ENCODE measurements around the gene PPT2. TPM values are rescaled to one million over a fixed set of nuclear protein-coding genes. Genes with fewer than 3 reads are reported as not detected.

PPT2 gene
- total and polyA plus RNA-seq, 2 of the 13 experiments (the other 11 are each of a cell fraction or from before 2014, with no cell fraction given), result 39.2 to 61.8 TPM

GRCh38 chr6:32118782-32119628, 34.9 kb upstream of the PPT2 start (continued):
- TF ChIP-seq HDAC2 (CRISPR knock-in tag; IDR thresholded peaks at IDR 0.05) (peak; percentile 38; the same call in 1 of the 2 replicates), POLR2G (IDR thresholded peaks at IDR 0.05; ENCODE audit: low read depth, low read length) (peak; percentile 72), KLF16 (CRISPR knock-in tag; IDR thresholded peaks at IDR 0.05) (peak in 1 of 2 experiments; percentile 80; a peak in 2 of 4 replicates), ZNF777 (CRISPR knock-in tag; IDR thresholded peaks at IDR 0.05) (peak; percentile 74), GATAD2A (CRISPR knock-in tag; IDR thresholded peaks at IDR 0.05) (peak; percentile 48), MNT (IDR thresholded peaks at IDR 0.05) (no peak), KDM5B (CRISPR knock-in tag; IDR thresholded peaks at IDR 0.05; ENCODE audit: borderline replicate concordance) (0 out of 2 replicates have a peak, but pooled peaks have one; percentile 35), MYPOP (CRISPR knock-in tag; IDR thresholded peaks at IDR 0.05) (peak; percentile 57; the same call in 1 of the 2 replicates), ETV6 (CRISPR knock-in tag; conservative IDR thresholded peaks at IDR 0.05) (0 out of 2 replicates have a peak, but pooled peaks have one; percentile 57), ZNF30 (CRISPR knock-in tag; IDR thresholded peaks at IDR 0.05) (no peak), HDAC1 (CRISPR knock-in tag; IDR thresholded peaks at IDR 0.05) (peak; percentile 58; the same call in 1 of the 2 replicates), ZFYVE20 (CRISPR knock-in tag; IDR thresholded peaks at IDR 0.05; ENCODE audit: borderline replicate concordance, low read depth) (no peak), ZNF616 (CRISPR knock-in tag; IDR thresholded peaks at IDR 0.05; ENCODE audit: low read depth) (no peak), HNRNPLL (IDR thresholded peaks at IDR 0.05; ENCODE audit: low read depth, low read length, poor library complexity, severe bottlenecking) (peak; percentile 36), MYNN (CRISPR knock-in tag; IDR thresholded peaks at IDR 0.05; ENCODE audit: low read depth) (no peak), WIZ (CRISPR knock-in tag; IDR thresholded peaks at IDR 0.05) (peak; percentile 64; the same call in 1 of the 2 replicates), ZNF503 (CRISPR knock-in tag; IDR thresholded peaks at IDR 0.05) (peak; percentile 67; the same call in 1 of the 2 replicates), STAG1 (CRISPR knock-in tag; IDR thresholded peaks at IDR 0.05) (peak; percentile 94), SNAPC5 (CRISPR knock-in tag; IDR thresholded peaks at IDR 0.05; ENCODE audit: borderline replicate concordance) (no peak), SP5 (CRISPR knock-in tag; IDR thresholded peaks at IDR 0.05; ENCODE audit: borderline replicate concordance, low read depth) (peak; percentile 29; the same call in 1 of the 2 replicates), ZNF713 (CRISPR knock-in tag; IDR thresholded peaks at IDR 0.05) (no peak), ZNF883 (CRISPR knock-in tag; IDR thresholded peaks at IDR 0.05; ENCODE audit: not compliant biosample characterization) (peak; percentile 90), MXD3 (CRISPR knock-in tag; IDR thresholded peaks at IDR 0.05) (peak; percentile 50), TEAD2 (CRISPR knock-in tag; IDR thresholded peaks at IDR 0.05) (0 out of 2 replicates have a peak, but pooled peaks have one; percentile 51), ZNF598 (CRISPR knock-in tag; IDR thresholded peaks at IDR 0.05; ENCODE audit: borderline replicate concordance) (peak; percentile 90)
